Lower leg skin (tissue), 4 donors: Measurements from ENCODE around the gene HNF4A. TPM values are rescaled to one million over a fixed set of nuclear protein-coding genes. Genes with fewer than 3 reads are reported as not detected.
"Not testable (repeated sequence)": the region's sequence is repeated elsewhere in the genome, so short reads cannot be mapped to it uniquely, and the experiment has no call there.

Source experiments
- DNase-seq, 2 donors: peaks; one replicate each; pipeline ENCODE4 v3.0.0-alpha.2; 2019; ENCODE audit warnings: low spot score in 2 of 2
- H3K4me3 ChIP-seq: fragments of 200-600 bp; sonication (generic); 2 replicates; pipeline ENCODE4 v1.5.1; 2017; ENCODE audit warnings: mild to moderate bottlenecking, low read depth; ENCODE audit not compliant: poor library complexity, severe bottlenecking
- CTCF ChIP-seq, 3 donors: fragments of 450-650 bp; IDR thresholded peaks; one replicate each; pipeline ENCODE4 v1.5.1; 2016; ENCODE audit warnings: antibody characterized with exemption in 3 of 3, mild to moderate bottlenecking in 3 of 3, moderate library complexity in 2 of 3
- POLR2A ChIP-seq, 2 donors: fragments of 450-650 bp; IDR thresholded peaks; one replicate each; pipeline ENCODE4 v1.6.1; 2016 to 2017; ENCODE audit warnings: antibody characterized with exemption in 2 of 2, mild to moderate bottlenecking in 1 of 2, moderate library complexity in 1 of 2
- WGBS, 2 donors: methylation state at CpG; one replicate each; pipeline ENCODE4 v1.1.5; 2018; 5-methylcytosine and 5-hydroxymethylcytosine counted together
- intact Hi-C: fragments of 100-400 bp; cut with DNase I; formaldehyde crosslinking; loops from one replicate; pipeline ENCODE4 v1.15.0; 2023; ENCODE audit warnings: low total_unique reads
- total RNA-seq, 4 donors: library from RNA; depleted of rRNA; stranded (reverse); fragments of >200 nt; gene quantifications; one replicate each; pipeline ENCODE4 v1.1.0, GENCODE V29; 2016

HNF4A gene
- total RNA-seq, 4 donors from 2014 or later: not detected

- no peak for DNase-seq
- intact Hi-C loops: no loop called here
- 96 to 98% methylated on average over 2 of the region's 2 CpGs for WGBS, 2 donors
- H3K4me3 ChIP-seq: no peak overlapping the region
- no peak for TF ChIP-seq CTCF (IDR thresholded peaks at IDR 0.05)
Measured at GRCh38 chr20:44319839-44320422, 35.6 kb upstream of the HNF4A start.

GRCh38 chr20:44324343-44324742 is 31.2 kb upstream of the HNF4A start:
- WGBS, 2 donors: 0 to 20% methylated on average over 1 of the region's 1 CpG
- no peak for DNase-seq
- TF ChIP-seq POLR2A (IDR thresholded peaks at IDR 0.05): no peak
- TF ChIP-seq CTCF (IDR thresholded peaks at IDR 0.05): no peak
- no peak overlapping the region for H3K4me3 ChIP-seq
- intact Hi-C loops: no loop called here

- intact Hi-C loops: no loop called here
- no peak for TF ChIP-seq CTCF (IDR thresholded peaks at IDR 0.05)
- no peak for TF ChIP-seq POLR2A (IDR thresholded peaks at IDR 0.05)
- no peak overlapping the region for H3K4me3 ChIP-seq
- WGBS, 2 donors: 13 to 15% methylated on average over 25 to 40 of the region's 50 CpGs
- no peak for DNase-seq
Measured at GRCh38 chr20:44326391-44327159, 28.9 kb upstream of the HNF4A start.

GRCh38 chr20:44327748-44328147 is 27.8 kb upstream of the HNF4A start:
- H3K4me3 ChIP-seq, DNase-seq, intact Hi-C loops: not testable (repeated sequence)
- 88 to 89% methylated on average over 7 of the region's 7 CpGs for WGBS, 2 donors

GRCh38 chr20:44328428-44328827 is 27.1 kb upstream of the HNF4A start:
- no peak for DNase-seq
- WGBS, 2 donors: 90 to 93% methylated on average over 4 of the region's 4 CpGs
- intact Hi-C loops: no loop called here
- TF ChIP-seq CTCF (IDR thresholded peaks at IDR 0.05) (no peak), POLR2A (IDR thresholded peaks at IDR 0.05) (no peak)
- no peak overlapping the region for H3K4me3 ChIP-seq

GRCh38 chr20:44331201-44331600 is 24.3 kb upstream of the HNF4A start:
- WGBS, 2 donors: 83 to 88% methylated on average over 2 of the region's 2 CpGs
- TF ChIP-seq POLR2A (IDR thresholded peaks at IDR 0.05) (no peak), CTCF (IDR thresholded peaks at IDR 0.05) (no peak)
- intact Hi-C loops: no loop called here
- no peak for DNase-seq
- H3K4me3 ChIP-seq: no peak overlapping the region
